Caki2 (cell line): ENCODE measurements around the gene RND1. TPM values are rescaled to one million over a fixed set of nuclear protein-coding genes. Genes with fewer than 3 reads are reported as not detected.
"Not testable (repeated sequence)": the region's sequence is repeated elsewhere in the genome, so short reads cannot be mapped to it uniquely, and the experiment has no call there.

Source experiments
- DNase-seq: peaks from one replicate; pipeline ENCODE4 v3.0.0-alpha.2; 2015; ENCODE audit warnings: low read depth
- in situ Hi-C: cut with HindIII; loops from 2 replicates; pipeline ENCODE4 v1.10.0; 2016; ENCODE audit warnings: low sequenced_read_pairs, low pct_unique_long_range_greater_than_20kb, mixed read lengths
- total RNA-seq: library from RNA; depleted of rRNA; stranded (reverse); fragments of >200 nt; shearing (Covaris generic); gene quantifications from 2 replicates; pipeline ENCODE4 v1.2.3, GENCODE V29; 2014; ENCODE audit warnings: low replicate concordance; rRNA removed

Gene RND1
- total RNA-seq = 0.57 and 0.96 TPM in 2 replicates

DNA sequence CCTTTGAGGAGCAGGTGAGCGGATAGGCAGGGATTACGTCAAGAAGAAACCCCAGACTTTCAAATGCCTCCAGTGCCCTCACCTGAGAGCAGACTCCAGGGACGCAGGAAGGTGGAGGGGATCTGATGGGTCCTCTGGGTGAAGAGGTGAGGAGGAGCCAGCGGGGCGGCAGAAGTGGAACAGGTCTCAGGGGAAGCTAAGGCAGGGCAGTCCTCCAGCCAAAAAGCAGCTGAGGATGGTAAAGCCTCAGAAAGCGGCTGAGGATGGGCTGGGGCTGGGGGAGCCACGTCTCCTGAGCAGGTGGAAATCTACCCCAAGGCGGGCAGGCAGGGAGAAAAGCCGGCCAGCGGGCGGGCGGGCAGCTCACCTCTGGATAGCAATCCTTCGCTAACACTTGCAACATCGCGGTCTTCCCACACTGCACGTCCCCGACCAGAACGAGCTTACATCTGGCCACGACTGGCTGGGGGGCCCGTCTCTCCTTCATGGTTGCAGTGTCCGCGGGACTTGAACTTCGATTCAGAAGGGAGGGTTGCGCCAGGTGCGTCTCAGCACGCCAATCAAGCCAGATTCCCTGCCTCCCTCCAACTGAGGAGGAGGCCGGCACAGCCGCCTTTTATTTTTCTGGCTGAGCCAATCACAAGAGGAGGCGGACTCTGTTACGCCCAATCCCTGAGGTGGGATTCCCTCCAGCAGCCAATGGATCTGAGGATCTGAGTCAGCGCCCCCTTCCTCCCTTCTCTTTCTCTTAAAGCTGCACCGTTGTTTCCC lies at the start of gene RND1:
Gene RND1 (minus strand): TSS at position 590 of the 771 bp plus-strand sequence. CDS start 103 bp downstream, at position 487.
- DNase-seq = peak; percentile 94
- in situ Hi-C loops = no loop called here

- in situ Hi-C loops = no loop called here
- no peak for DNase-seq
Measured at GRCh38 chr12:48910196-48910595, 44.5 kb upstream of the RND1 start.

DNA sequence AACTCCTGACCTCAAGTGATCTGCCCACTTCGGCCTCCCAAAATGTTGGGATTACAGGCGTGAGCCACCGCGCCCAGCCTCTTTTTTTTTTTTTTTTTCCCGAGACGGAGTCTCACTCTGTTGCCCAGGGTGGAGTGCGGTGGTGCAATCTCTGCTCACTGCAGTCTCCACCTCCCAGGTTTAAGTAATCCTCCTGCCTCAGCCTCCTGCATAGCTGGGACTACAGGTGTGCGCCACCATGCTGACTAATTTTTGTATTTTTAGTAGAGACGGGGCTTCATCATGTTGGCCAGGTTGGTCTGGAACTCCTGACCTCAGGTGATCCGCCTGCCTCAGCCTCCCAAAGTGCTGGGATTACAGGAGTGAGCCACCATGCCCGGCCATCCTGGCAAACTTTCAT lies 44.0 kb upstream of the RND1 start:
- in situ Hi-C loops, DNase-seq: not testable (repeated sequence)

GRCh38 chr12:48907245-48907644 lies 41.6 kb upstream of the RND1 start:
- in situ Hi-C loops = no loop called here
- DNase-seq = peak; percentile 30

- DNase-seq = peak; percentile 49
- in situ Hi-C loops = no loop called here
Measured at GRCh38 chr12:48903982-48904411, 38.3 kb upstream of the RND1 start.

- DNase-seq = no peak
- in situ Hi-C loops = no loop called here
Measured at GRCh38 chr12:48903363-48903981, 37.8 kb upstream of the RND1 start.

DNA sequence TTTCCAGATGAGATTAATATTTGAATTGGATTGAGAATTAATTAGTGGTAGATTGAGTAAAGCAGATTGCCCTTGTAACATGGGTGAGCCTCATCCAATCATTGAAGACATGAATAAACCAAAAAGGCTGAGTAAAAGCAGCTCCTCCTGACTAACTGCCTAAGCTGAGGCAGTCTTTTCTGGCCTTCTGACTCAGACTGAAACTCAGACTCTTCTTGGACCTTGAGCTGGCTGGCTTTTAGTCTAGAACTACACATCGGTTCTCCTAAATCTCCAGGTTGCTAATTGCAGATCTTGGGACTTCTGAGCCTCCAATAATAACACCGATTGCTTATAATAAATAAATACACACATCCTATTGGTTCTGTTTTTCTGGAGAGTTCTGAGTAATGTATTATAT lies 35.6 kb upstream of the RND1 start:
- in situ Hi-C loops = no loop called here
- DNase-seq = no peak

DNA sequence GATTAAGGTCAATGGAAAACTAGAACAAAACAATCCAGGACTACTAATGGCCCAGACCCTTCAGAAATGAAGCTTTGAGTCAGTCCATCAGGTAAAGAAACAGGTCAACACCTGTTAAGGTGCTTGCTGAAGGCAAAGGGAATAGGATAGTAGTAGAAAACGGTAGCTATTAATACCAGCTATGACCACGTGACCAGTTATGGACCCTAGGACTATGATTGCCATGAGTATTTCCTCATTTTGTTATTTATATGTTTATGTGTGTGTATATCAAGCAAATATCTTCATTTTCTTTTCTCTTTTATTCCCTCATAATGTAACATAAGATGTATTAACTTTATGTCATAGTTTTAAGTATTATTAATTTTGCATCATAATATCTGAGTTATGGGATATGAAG lies 34.0 kb upstream of the RND1 start:
- no peak for DNase-seq
- in situ Hi-C loops = no loop called here

DNA sequence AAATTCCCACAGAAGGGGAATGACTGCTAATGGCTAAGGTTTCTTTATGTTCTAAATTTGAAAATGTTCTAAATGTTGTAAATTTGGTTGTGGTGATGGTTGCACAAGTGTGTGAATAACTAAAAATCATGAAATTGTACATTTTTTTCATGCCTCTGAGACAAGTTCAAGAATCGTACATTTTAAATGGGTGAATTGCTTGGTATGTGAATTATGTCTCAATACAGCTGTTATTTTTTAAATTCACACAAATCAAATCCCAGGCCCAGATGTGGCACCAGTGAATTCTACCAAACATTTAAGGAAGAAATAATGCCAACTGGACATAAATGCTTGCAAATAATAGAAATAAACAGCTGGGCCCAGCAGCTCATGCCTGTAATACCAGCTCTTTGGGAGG lies 28.6 kb upstream of the RND1 start:
- no peak for DNase-seq

GRCh38 chr12:48890657-48891418 lies 25.2 kb upstream of the RND1 start:
- in situ Hi-C loops = no loop called here
- peak; percentile 61 for DNase-seq

More for the DNA sequence above, 28.6 kb upstream of the RND1 start:
- in situ Hi-C loops = no loop called here

DNA sequence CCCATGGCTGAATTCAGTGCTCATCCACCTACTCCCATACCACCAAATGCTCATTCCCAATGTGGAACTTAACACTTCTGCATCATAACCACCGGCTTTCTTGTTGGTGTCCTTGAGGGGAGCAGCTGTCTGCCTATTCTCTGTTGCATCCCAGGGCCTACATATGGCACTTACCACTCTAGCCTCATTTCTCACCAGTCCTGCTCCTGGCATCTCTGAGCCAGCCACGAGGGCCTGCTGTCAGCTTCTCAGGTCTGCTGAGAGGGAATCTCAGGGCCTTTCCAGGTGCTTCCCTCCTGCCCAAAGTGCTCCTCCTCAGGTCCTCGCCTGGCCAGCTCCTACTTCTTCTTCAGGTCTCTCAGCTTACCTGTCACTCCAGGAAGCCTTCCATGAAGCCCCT lies 24.0 kb upstream of the RND1 start:
- in situ Hi-C loops = no loop called here
- no peak for DNase-seq

GRCh38 chr12:48883305-48884161 lies 17.9 kb upstream of the RND1 start:
- no peak for DNase-seq
- in situ Hi-C loops = no loop called here

- in situ Hi-C loops = no loop called here
- no peak for DNase-seq
Measured at GRCh38 chr12:48882972-48883304, 17.3 kb upstream of the RND1 start.

DNA sequence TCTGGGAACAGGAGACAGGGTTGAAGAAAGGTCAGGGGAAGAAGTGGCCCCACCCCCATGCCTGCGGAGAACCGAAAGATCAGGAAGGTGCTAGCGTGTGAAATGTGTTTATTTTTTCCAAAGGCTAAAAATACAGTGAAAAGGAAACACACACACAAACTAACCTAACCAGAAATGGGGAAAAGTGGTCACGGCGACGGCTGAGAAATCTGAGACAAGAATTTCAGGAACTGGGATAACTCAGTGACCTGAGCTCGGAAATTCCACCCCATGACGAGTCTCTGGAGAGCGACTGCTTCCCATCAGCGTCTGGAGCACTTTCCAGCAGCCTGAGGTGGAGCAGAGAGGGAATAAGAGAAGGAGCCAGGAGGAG lies 16.6 kb upstream of the RND1 start:
- no peak for DNase-seq
- in situ Hi-C loops = no loop called here

DNA sequence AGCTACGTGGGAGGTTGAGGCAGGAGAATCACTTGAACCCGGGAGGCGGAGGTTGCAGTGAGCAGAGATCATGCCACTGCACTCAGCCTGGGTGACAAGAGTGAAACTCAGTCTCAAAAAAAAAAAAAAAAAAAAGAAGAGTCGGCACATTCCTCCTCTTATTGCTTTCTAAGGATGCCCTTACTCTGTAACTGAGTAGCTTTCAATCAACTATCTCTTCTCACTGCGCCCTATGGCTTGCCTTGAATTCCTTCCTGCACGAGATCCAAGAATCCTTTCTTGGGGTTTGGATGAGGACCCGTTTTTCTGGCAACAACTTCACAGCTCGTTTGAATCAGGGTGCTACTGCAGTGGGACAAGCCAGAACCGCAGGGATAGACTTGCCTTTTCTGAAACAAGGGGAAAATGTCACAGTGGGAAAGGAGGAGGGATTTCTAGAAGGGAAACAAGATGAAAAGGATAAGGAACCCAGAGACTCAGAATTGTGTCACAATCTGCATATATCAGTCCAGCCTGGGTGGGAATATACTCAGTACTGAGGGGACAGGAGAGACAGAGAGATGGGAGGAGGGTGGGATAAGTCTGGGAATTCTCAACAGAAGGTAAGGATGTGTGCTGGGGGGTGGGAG lies 16.1 kb upstream of the RND1 start:
- in situ Hi-C loops = no loop called here

DNA sequence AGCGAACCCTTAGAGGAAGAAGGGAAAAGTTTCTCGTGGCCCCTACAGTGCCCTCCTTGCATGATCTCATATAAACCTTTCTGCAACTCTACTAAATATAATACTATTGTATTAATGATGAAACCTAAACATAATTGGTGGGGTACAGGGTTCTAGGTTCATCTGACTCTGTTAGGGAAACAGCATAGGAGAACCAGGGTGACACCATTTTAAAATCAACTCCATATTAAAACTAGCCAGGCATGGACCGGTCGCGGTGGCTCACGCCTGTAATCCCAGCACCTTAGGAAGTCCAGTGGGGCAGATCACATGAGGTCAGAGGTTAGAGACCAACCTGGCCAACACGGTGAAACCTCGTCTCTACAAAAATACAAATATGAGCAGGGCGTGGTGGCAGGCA lies 15.0 kb upstream of the RND1 start:
- no peak for DNase-seq
- in situ Hi-C loops = no loop called here

More for the DNA sequence above, 16.1 kb upstream of the RND1 start:
- DNase-seq = no peak

- in situ Hi-C loops = no loop called here
- DNase-seq = no peak
Measured at GRCh38 chr12:48878548-48878947, 12.9 kb upstream of the RND1 start.

GRCh38 chr12:48875944-48876515 lies 10.4 kb upstream of the RND1 start:
- in situ Hi-C loops = no loop called here
- DNase-seq = no peak
